Endothelial cell of umbilical vein (primary cell): ENCODE data around the gene SLC9A9. TPM values are rescaled to one million over a fixed set of nuclear protein-coding genes. Genes with fewer than 3 reads are reported as not detected.

Experiments
- BruUV-seq: library from RNA; stranded (reverse); fragments of 400-500 nt; replicated peaks from 2 replicates; lab custom pipeline; 2021; lab: Mats Ljungman, UMichigan
- CTCF ChIA-PET: fragments of 300-600, 350-600 bp; sonication (Branson Sonifier 250); formaldehyde crosslinking; loops from one replicate; lab custom pipeline; 2021; ENCODE audit warnings: antibody characterized with exemption, inconsistent platforms; lab: Charles Lee
- POLR2A ChIA-PET: fragments of 300-600, 350-600 bp; sonication (Branson Sonifier 250); formaldehyde crosslinking; loops from one replicate; lab custom pipeline; 2021; ENCODE audit warnings: antibody characterized with exemption, inconsistent platforms; lab: Charles Lee
- DNase-seq: peaks from one replicate; pipeline ENCODE4 v3.0.0-alpha.2; 2011; ENCODE audit warnings: low read depth, low spot score
- FAIRE-seq: peaks from 2 replicates; lab custom pipeline; 2011; peaks lifted over from hg19 to GRCh38; lab: Jason Lieb, UNC
- H2AFZ ChIP-seq: 2 replicates; pipeline ENCODE4 v1.6.0; 2012; ENCODE audit warnings: low read depth, low read length, control low read depth, inconsistent platforms
- H3K27ac ChIP-seq: 2 replicates; pipeline ENCODE4 v1.5.1; 2011; ENCODE audit warnings: low read depth, mild to moderate bottlenecking, control low read depth, low read length, moderate library complexity; ENCODE audit not compliant: insufficient read depth
- H3K27me3 ChIP-seq, 2 experiments: 2 replicates each; pipeline versions ENCODE4 v1.6.0 to v1.6.1; 2011; ENCODE audit warnings: low read length in 2 of 2, mixed read lengths in 1 of 2; ENCODE audit not compliant: control insufficient read depth in 2 of 2, insufficient read depth in 2 of 2
- H3K36me3 ChIP-seq, 2 experiments: 2 replicates in 1 of 2; 3 replicates in 1 of 2; pipeline ENCODE4 v1.5.1; 2011; ENCODE audit warnings: low read length in 2 of 2, mild to moderate bottlenecking in 1 of 2, moderate library complexity in 1 of 2; ENCODE audit not compliant: control insufficient read depth in 2 of 2, insufficient read depth in 2 of 2; ENCODE audit errors: extremely low read depth in 1 of 2
- H3K4me1 ChIP-seq: 3 replicates; pipeline ENCODE4 v1.5.1; 2011; ENCODE audit warnings: mild to moderate bottlenecking, low read length; ENCODE audit not compliant: control insufficient read depth, insufficient read depth; ENCODE audit errors: extremely low read depth
- H3K4me2 ChIP-seq: 2 replicates; pipeline ENCODE4 v1.6.1; 2011; ENCODE audit warnings: low read length, control low read depth, mixed read lengths; ENCODE audit not compliant: insufficient read depth
- H3K4me3 ChIP-seq, 3 experiments: fragments of 200-600 bp in 1 of 3; sonication (generic), shearing (Covaris generic) in 1 of 3; replicated peaks in 1 of 3; 2 replicates each; pipeline ENCODE4 v1.5.1; 2011 to 2016; ENCODE audit warnings: control low read depth in 3 of 3, low read length in 3 of 3, mild to moderate bottlenecking in 2 of 3, inconsistent platforms in 1 of 3, low read depth in 1 of 3, moderate library complexity in 1 of 3; ENCODE audit not compliant: insufficient read depth in 1 of 3
- H3K79me2 ChIP-seq: 2 replicates; pipeline ENCODE4 v1.6.0; 2012; ENCODE audit warnings: low read length, inconsistent platforms; ENCODE audit not compliant: control insufficient read depth, insufficient read depth
- H3K9ac ChIP-seq: replicated peaks from 2 replicates; pipeline ENCODE3; 2011; ENCODE audit warnings: low read length, control low read depth; ENCODE audit not compliant: insufficient read depth; ENCODE audit errors: extremely low read depth
- H3K9me1 ChIP-seq: replicated peaks from 3 replicates; pipeline ENCODE4 v1.6.0; 2011; ENCODE audit warnings: mild to moderate bottlenecking, low read length; ENCODE audit not compliant: control insufficient read depth, insufficient read depth; ENCODE audit errors: extremely low read depth
- H3K9me3 ChIP-seq: replicated peaks from 2 replicates; pipeline ENCODE4 v1.5.1; 2012; ENCODE audit warnings: low read length, inconsistent platforms; ENCODE audit not compliant: control insufficient read depth, insufficient read depth
- H4K20me1 ChIP-seq: replicated peaks from 2 replicates; pipeline ENCODE3; 2011; ENCODE audit warnings: mild to moderate bottlenecking, low read length; ENCODE audit not compliant: control insufficient read depth, insufficient read depth; ENCODE audit errors: extremely low read depth
- EZH2 ChIP-seq: IDR thresholded peaks from 2 replicates; pipeline ENCODE4 v1.6.1; 2012; ENCODE audit warnings: borderline replicate concordance, low read depth, mild to moderate bottlenecking, moderate library complexity, low read length, inconsistent platforms; ENCODE audit not compliant: severe bottlenecking
- FOS ChIP-seq: IDR thresholded peaks from 2 replicates; pipeline ENCODE4 v1.6.1; 2011; ENCODE audit warnings: mild to moderate bottlenecking, low read length, moderate library complexity, borderline replicate concordance; ENCODE audit not compliant: insufficient read depth
- GATA2 ChIP-seq: IDR thresholded peaks from 2 replicates; pipeline ENCODE4 v1.7.0; 2011; ENCODE audit warnings: low read depth, mild to moderate bottlenecking, moderate library complexity, mixed read lengths, low read length; ENCODE audit not compliant: insufficient read length, insufficient read depth
- JUN ChIP-seq: IDR thresholded peaks from 2 replicates; pipeline ENCODE4 v1.6.1; 2011; ENCODE audit warnings: borderline replicate concordance, low read depth; ENCODE audit not compliant: insufficient read length, insufficient read depth
- MYC ChIP-seq: IDR thresholded peaks from one replicate; pipeline ENCODE4 v1.6.1; 2011; ENCODE audit warnings: mild to moderate bottlenecking, low read depth, low read length
- POLR2A ChIP-seq: IDR thresholded peaks from 2 replicates; pipeline ENCODE4 v1.6.1; 2012; ENCODE audit warnings: low read depth, mild to moderate bottlenecking, control low read depth, low read length
- POLR2AphosphoS5 ChIP-seq: IDR thresholded peaks from 2 replicates; pipeline ENCODE4 v1.6.1; 2012; ENCODE audit warnings: low read depth, mild to moderate bottlenecking, control low read depth, low read length, moderate library complexity; ENCODE audit not compliant: insufficient read depth
- dilution Hi-C: fragments of 300-500 bp; cut with MboI; formaldehyde crosslinking; loops from one replicate; pipeline ENCODE4 v1.15.0; 2019; ENCODE audit warnings: low sequenced_read_pairs; ENCODE audit not compliant: extremely low pct_ligation_motif_present
- intact Hi-C: fragments of 100-400 bp; cut with micrococcal nuclease; formaldehyde crosslinking; loops from one replicate; pipeline ENCODE4 v1.10.0; 2022
- polyA plus RNA-seq, 4 experiments: library from polyadenylated mRNA; depleted of rRNA in 3 of 4; stranded (reverse) in 3 of 4; unstranded in 1 of 4; fragments of >200 nt; gene quantifications; 2 replicates each; pipeline versions ENCODE4 v1.2.1 to v1.2.3, GENCODE V29; 2011 to 2012; ENCODE audit warnings: missing spikeins in 1 of 4
- total RNA-seq: library from RNA; stranded (reverse); gene quantifications from 2 replicates; pipeline ENCODE4 v1.2.3, GENCODE V29; 2021
- TF ChIP-seq, protein P1 (sequence below), 2 donors: IDR thresholded peaks; 1 replicate in 1 of 2; 2 replicates in 1 of 2; pipeline ENCODE4 v1.5.1; 2011; ENCODE audit warnings: low read length in 2 of 2, mild to moderate bottlenecking in 2 of 2, moderate library complexity in 2 of 2, control low read depth in 1 of 2, inconsistent platforms in 1 of 2, low read depth in 1 of 2; ENCODE audit not compliant: insufficient read depth in 1 of 2; ENCODE audit errors: extremely low read depth in 1 of 2
- TF ChIP-seq, protein P2 (sequence below): IDR thresholded peaks from 2 replicates; pipeline ENCODE4 v1.6.1; 2011; ENCODE audit not compliant: insufficient read depth, insufficient read length

Gene SLC9A9
- total and polyA plus RNA-seq, 2 donors (not counting 3 experiments of a cell fraction or from before 2014, with no cell fraction given), result 1.5 to 1.8 TPM

DNA sequence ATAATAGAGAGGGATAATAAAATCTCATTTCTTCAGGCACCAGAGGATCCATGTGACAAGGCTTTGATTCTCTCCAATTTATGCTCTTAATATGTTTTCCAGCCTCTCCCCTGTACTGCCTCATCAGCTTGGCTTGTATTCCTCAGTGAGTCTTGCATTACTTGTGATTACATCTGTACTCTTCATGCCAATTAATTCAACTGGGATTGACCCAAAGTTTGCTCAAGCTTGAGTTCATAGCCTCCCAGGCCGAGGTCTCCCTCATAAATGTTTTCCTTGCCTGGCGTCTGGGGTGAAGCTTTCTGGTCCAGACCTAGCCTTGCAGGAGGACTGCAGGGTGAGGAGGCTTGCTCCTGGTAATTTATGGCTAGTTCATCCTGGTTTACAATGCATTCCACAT lies 581.8 kb downstream of the SLC9A9 start:
- no peak overlapping the region for H3K27ac ChIP-seq
- H3K4me3 ChIP-seq, result no peak overlapping the region
- FAIRE-seq (no peak), DNase-seq (no peak)
- POLR2A ChIA-PET, result no interaction called here
- CTCF ChIA-PET, result interaction anchor here (0.7 kb wide), 1 partner anchor 1435 kb away, joined by 3 read pairs; no protein-coding TSS in a partner anchor
- dilution Hi-C loops (no loop called here), intact Hi-C loops (no loop called here)
- BruUV-seq, result no TSS peak
- H2AFZ ChIP-seq, result no peak overlapping the region
- no peak overlapping the region for H3K4me2 ChIP-seq
- TF ChIP-seq MYC (no peak), EZH2 (no peak), GATA2 (no peak), POLR2AphosphoS5 (no peak), JUN (no peak), POLR2A (no peak), FOS (no peak)
- TF ChIP-seq, protein P1, sequence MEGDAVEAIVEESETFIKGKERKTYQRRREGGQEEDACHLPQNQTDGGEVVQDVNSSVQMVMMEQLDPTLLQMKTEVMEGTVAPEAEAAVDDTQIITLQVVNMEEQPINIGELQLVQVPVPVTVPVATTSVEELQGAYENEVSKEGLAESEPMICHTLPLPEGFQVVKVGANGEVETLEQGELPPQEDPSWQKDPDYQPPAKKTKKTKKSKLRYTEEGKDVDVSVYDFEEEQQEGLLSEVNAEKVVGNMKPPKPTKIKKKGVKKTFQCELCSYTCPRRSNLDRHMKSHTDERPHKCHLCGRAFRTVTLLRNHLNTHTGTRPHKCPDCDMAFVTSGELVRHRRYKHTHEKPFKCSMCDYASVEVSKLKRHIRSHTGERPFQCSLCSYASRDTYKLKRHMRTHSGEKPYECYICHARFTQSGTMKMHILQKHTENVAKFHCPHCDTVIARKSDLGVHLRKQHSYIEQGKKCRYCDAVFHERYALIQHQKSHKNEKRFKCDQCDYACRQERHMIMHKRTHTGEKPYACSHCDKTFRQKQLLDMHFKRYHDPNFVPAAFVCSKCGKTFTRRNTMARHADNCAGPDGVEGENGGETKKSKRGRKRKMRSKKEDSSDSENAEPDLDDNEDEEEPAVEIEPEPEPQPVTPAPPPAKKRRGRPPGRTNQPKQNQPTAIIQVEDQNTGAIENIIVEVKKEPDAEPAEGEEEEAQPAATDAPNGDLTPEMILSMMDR (IDR thresholded peaks at IDR 0.05; ENCODE audit: extremely low read depth in 1 of 2, insufficient read depth in 1 of 2, low read depth in 1 of 2, low read length in 2 of 2), result no peak
- TF ChIP-seq, protein P2, sequence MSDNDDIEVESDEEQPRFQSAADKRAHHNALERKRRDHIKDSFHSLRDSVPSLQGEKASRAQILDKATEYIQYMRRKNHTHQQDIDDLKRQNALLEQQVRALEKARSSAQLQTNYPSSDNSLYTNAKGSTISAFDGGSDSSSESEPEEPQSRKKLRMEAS, result no peak
- no peaks in the 10 kb centered on the region for H3K9me3 ChIP-seq
- no peaks in the 10 kb centered on the region for H3K9me1 ChIP-seq
- no peak overlapping the region for H3K9ac ChIP-seq
- no peaks in the 10 kb centered on the region for H3K27me3 ChIP-seq
- H3K79me2 ChIP-seq, result no peaks in the 10 kb centered on the region
- H3K36me3 ChIP-seq, result no peaks in the 10 kb centered on the region
- no peaks in the 10 kb centered on the region for H3K4me1 ChIP-seq
- no peaks in the 10 kb centered on the region for H4K20me1 ChIP-seq
